Upper lobe of left lung (tissue), 4 donors: ENCODE data around the gene RNF128.

Experiments
- POLR2A ChIP-seq, 4 donors: fragments of 450-650 bp; IDR thresholded peaks; one replicate each; pipeline ENCODE4 v1.5.1; 2016 to 2017; ENCODE audit warnings: antibody characterized with exemption in 4 of 4, mild to moderate bottlenecking in 2 of 4
- TF ChIP-seq, protein P1 (sequence below), 6 experiments: fragments of 450-650 bp in 4 of 6; fragments of 200-600 bp in 2 of 6; sonication (generic) in 2 of 6; IDR thresholded peaks; one replicate each; pipeline ENCODE4 v1.5.1; 2016 to 2019; ENCODE audit warnings: antibody characterized with exemption in 6 of 6

DNA sequence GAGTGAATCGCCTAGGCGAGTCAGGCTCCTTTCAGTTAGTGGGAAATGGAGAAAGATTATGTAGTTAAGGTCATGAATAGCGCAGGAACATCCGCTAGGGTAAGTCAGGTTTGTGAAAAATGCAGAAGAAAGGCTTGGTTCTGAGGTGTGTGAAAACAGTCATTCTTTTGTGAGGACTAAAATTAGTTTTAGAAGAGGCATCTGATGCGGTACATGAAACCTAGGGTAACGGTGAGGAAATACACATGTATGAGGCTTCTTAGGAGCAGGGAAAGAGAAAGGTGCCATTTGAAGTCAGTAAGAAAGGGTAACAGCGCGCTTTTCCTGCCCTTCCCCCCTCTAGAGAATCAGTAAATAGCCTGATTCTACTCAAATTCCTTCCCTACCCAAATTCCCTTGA lies 570 bp upstream of the RNF128 start:
- TF ChIP-seq, protein P1, sequence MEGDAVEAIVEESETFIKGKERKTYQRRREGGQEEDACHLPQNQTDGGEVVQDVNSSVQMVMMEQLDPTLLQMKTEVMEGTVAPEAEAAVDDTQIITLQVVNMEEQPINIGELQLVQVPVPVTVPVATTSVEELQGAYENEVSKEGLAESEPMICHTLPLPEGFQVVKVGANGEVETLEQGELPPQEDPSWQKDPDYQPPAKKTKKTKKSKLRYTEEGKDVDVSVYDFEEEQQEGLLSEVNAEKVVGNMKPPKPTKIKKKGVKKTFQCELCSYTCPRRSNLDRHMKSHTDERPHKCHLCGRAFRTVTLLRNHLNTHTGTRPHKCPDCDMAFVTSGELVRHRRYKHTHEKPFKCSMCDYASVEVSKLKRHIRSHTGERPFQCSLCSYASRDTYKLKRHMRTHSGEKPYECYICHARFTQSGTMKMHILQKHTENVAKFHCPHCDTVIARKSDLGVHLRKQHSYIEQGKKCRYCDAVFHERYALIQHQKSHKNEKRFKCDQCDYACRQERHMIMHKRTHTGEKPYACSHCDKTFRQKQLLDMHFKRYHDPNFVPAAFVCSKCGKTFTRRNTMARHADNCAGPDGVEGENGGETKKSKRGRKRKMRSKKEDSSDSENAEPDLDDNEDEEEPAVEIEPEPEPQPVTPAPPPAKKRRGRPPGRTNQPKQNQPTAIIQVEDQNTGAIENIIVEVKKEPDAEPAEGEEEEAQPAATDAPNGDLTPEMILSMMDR (IDR thresholded peaks at IDR 0.05), result peak in 1 of 6 experiments; percentile 10
- TF ChIP-seq POLR2A (IDR thresholded peaks at IDR 0.05), result no peak
